ENCODE data around the gene USP10. TPM values are rescaled to one million over a fixed set of nuclear protein-coding genes. Genes with fewer than 3 reads are reported as not detected.

The USP10 gene
- total RNA-seq, 2 donors from 2014 or later: 148 to 149 TPM

GRCh38 chr16:84720177-84720579, 20.4 kb downstream of the USP10 start:
- no peak for TF ChIP-seq CTCF (conservative IDR thresholded peaks at IDR 0.05)
- no peak for DNase-seq
- no peaks in the 10 kb centered on the region for H3K9me3 Mint-ChIP-seq
- H3K36me3 Mint-ChIP-seq (ENCODE audit: low read depth): peaks cover 32% of the 10 kb centered on the region
- no peaks in the 10 kb centered on the region for H3K27me3 ChIP-seq (ENCODE audit: control insufficient read depth, insufficient read depth, low read length, poor library complexity, severe bottlenecking)
- H3K4me3 Mint-ChIP-seq: no peak overlapping the region
- H3K9me3 ChIP-seq (ENCODE audit: control insufficient read depth, low read length): no peaks in the 10 kb centered on the region
- H3K4me3 ChIP-seq (ENCODE audit: low read length): no peak overlapping the region
- no peaks in the 10 kb centered on the region for H3K27me3 Mint-ChIP-seq (ENCODE audit: insufficient read depth)
- H3K27ac ChIP-seq (ENCODE audit: low read depth, low read length): no peak overlapping the region
- H3K4me1 Mint-ChIP-seq: peaks cover 30% of the 10 kb centered on the region
- H3K4me1 ChIP-seq (ENCODE audit: control insufficient read depth, insufficient read depth, low read length): no peaks in the 10 kb centered on the region
- H3K9ac ChIP-seq (ENCODE audit: extremely low read depth, low read length, poor library complexity, severe bottlenecking): no peak overlapping the region
- H3K36me3 ChIP-seq (ENCODE audit: control insufficient read depth, insufficient read depth, low read length): peaks cover 40% of the 10 kb centered on the region
- WGBS, 2 experiments (ENCODE audit: insufficient coverage in 1 of 2, insufficient read length in 1 of 2): 96 to 98% methylated on average over 7 to 8 of the region's 8 CpGs
- H3K27ac Mint-ChIP-seq: no peak overlapping the region

- TF ChIP-seq CTCF (conservative IDR thresholded peaks at IDR 0.05): no peak
- Mint-ChIP-seq H3K9me3 (no peaks in the 10 kb centered on the region), H3K27me3 (ENCODE audit: insufficient read depth) (no peaks in the 10 kb centered on the region), H3K4me1 (peaks cover 41% of the 10 kb centered on the region), H3K4me3 (no peak overlapping the region), H3K27ac (peak overlapping the region; percentile 49), H3K36me3 (ENCODE audit: low read depth) (peaks cover 32% of the 10 kb centered on the region)
- no peak for DNase-seq
- no peaks in the 10 kb centered on the region for H3K9me3 ChIP-seq (ENCODE audit: control insufficient read depth, low read length)
- no peaks in the 10 kb centered on the region for H3K27me3 ChIP-seq (ENCODE audit: control insufficient read depth, insufficient read depth, low read length, poor library complexity, severe bottlenecking)
- H3K27ac ChIP-seq (ENCODE audit: low read depth, low read length): no peak overlapping the region
- no peak overlapping the region for H3K9ac ChIP-seq (ENCODE audit: extremely low read depth, low read length, poor library complexity, severe bottlenecking)
- H3K36me3 ChIP-seq (ENCODE audit: control insufficient read depth, insufficient read depth, low read length): peaks cover 28% of the 10 kb centered on the region
- WGBS, 2 experiments (ENCODE audit: insufficient coverage in 1 of 2, insufficient read length in 1 of 2): 100% methylated on average over 1 of the region's 1 CpG; no CpG with 5 or more reads in 1 of the 2 experiments
- H3K4me3 ChIP-seq (ENCODE audit: low read length): no peak overlapping the region
- peaks cover 6% of the 10 kb centered on the region for H3K4me1 ChIP-seq (ENCODE audit: control insufficient read depth, insufficient read depth, low read length)
Observed at GRCh38 chr16:84722068-84722467, 22.3 kb downstream of the USP10 start.

GRCh38 chr16:84723906-84724305, 24.1 kb downstream of the USP10 start:
- Histone ChIP-seq H3K9ac (ENCODE audit: extremely low read depth, low read length, poor library complexity, severe bottlenecking) (no peak overlapping the region), H3K27ac (ENCODE audit: low read depth, low read length) (no peak overlapping the region), H3K4me1 (ENCODE audit: control insufficient read depth, insufficient read depth, low read length) (peaks cover 13% of the 10 kb centered on the region), H3K36me3 (ENCODE audit: control insufficient read depth, insufficient read depth, low read length) (peaks cover 24% of the 10 kb centered on the region), H3K9me3 (ENCODE audit: control insufficient read depth, low read length) (no peaks in the 10 kb centered on the region), H3K27me3 (ENCODE audit: control insufficient read depth, insufficient read depth, low read length, poor library complexity, severe bottlenecking) (no peaks in the 10 kb centered on the region), H3K4me3 (ENCODE audit: low read length) (no peak overlapping the region)
- Mint-ChIP-seq H3K9me3 (no peaks in the 10 kb centered on the region), H3K27me3 (ENCODE audit: insufficient read depth) (no peaks in the 10 kb centered on the region), H3K27ac (peak overlapping the region; percentile 77), H3K4me3 (no peak overlapping the region), H3K4me1 (peaks cover 49% of the 10 kb centered on the region), H3K36me3 (ENCODE audit: low read depth) (peaks cover 30% of the 10 kb centered on the region)
- TF ChIP-seq CTCF (conservative IDR thresholded peaks at IDR 0.05): no peak
- 86% methylated on average over 1 of the region's 1 CpG; no CpG with 5 or more reads in 1 of the 2 experiments for WGBS, 2 experiments (ENCODE audit: insufficient coverage in 1 of 2, insufficient read length in 1 of 2)
- DNase-seq: no peak
